Endothelial cell of umbilical vein (primary cell): ENCODE measurements around the gene USP4. TPM values are rescaled to one million over a fixed set of nuclear protein-coding genes. Genes with fewer than 3 reads are reported as not detected.

ENCODE experiments used
- BruUV-seq: library from RNA; stranded (reverse); fragments of 400-500 nt; replicated peaks from 2 replicates; lab custom pipeline; 2021; lab: Mats Ljungman, UMichigan
- CTCF ChIA-PET: fragments of 300-600, 350-600 bp; sonication (Branson Sonifier 250); formaldehyde crosslinking; loops from one replicate; lab custom pipeline; 2021; ENCODE audit warnings: antibody characterized with exemption, inconsistent platforms; lab: Charles Lee
- POLR2A ChIA-PET: fragments of 300-600, 350-600 bp; sonication (Branson Sonifier 250); formaldehyde crosslinking; loops from one replicate; lab custom pipeline; 2021; ENCODE audit warnings: antibody characterized with exemption, inconsistent platforms; lab: Charles Lee
- DNase-seq: peaks from one replicate; pipeline ENCODE4 v3.0.0-alpha.2; 2011; ENCODE audit warnings: low read depth, low spot score
- FAIRE-seq: peaks from 2 replicates; lab custom pipeline; 2011; peaks lifted over from hg19 to GRCh38; lab: Jason Lieb, UNC
- H2AFZ ChIP-seq: 2 replicates; pipeline ENCODE4 v1.6.0; 2012; ENCODE audit warnings: low read depth, low read length, control low read depth, inconsistent platforms
- H3K27ac ChIP-seq: 2 replicates; pipeline ENCODE4 v1.5.1; 2011; ENCODE audit warnings: low read depth, mild to moderate bottlenecking, control low read depth, low read length, moderate library complexity; ENCODE audit not compliant: insufficient read depth
- H3K27me3 ChIP-seq, 2 experiments: 2 replicates each; pipeline versions ENCODE4 v1.6.0 to v1.6.1; 2011; ENCODE audit warnings: low read length in 2 of 2, mixed read lengths in 1 of 2; ENCODE audit not compliant: control insufficient read depth in 2 of 2, insufficient read depth in 2 of 2
- H3K36me3 ChIP-seq, 2 experiments: 2 replicates in 1 of 2; 3 replicates in 1 of 2; pipeline ENCODE4 v1.5.1; 2011; ENCODE audit warnings: low read length in 2 of 2, mild to moderate bottlenecking in 1 of 2, moderate library complexity in 1 of 2; ENCODE audit not compliant: control insufficient read depth in 2 of 2, insufficient read depth in 2 of 2; ENCODE audit errors: extremely low read depth in 1 of 2
- H3K4me1 ChIP-seq: 3 replicates; pipeline ENCODE4 v1.5.1; 2011; ENCODE audit warnings: mild to moderate bottlenecking, low read length; ENCODE audit not compliant: control insufficient read depth, insufficient read depth; ENCODE audit errors: extremely low read depth
- H3K4me2 ChIP-seq: 2 replicates; pipeline ENCODE4 v1.6.1; 2011; ENCODE audit warnings: low read length, control low read depth, mixed read lengths; ENCODE audit not compliant: insufficient read depth
- H3K4me3 ChIP-seq, 3 experiments: fragments of 200-600 bp in 1 of 3; sonication (generic), shearing (Covaris generic) in 1 of 3; replicated peaks in 1 of 3; 2 replicates each; pipeline ENCODE4 v1.5.1; 2011 to 2016; ENCODE audit warnings: control low read depth in 3 of 3, low read length in 3 of 3, mild to moderate bottlenecking in 2 of 3, inconsistent platforms in 1 of 3, low read depth in 1 of 3, moderate library complexity in 1 of 3; ENCODE audit not compliant: insufficient read depth in 1 of 3
- H3K79me2 ChIP-seq: 2 replicates; pipeline ENCODE4 v1.6.0; 2012; ENCODE audit warnings: low read length, inconsistent platforms; ENCODE audit not compliant: control insufficient read depth, insufficient read depth
- H3K9ac ChIP-seq: replicated peaks from 2 replicates; pipeline ENCODE3; 2011; ENCODE audit warnings: low read length, control low read depth; ENCODE audit not compliant: insufficient read depth; ENCODE audit errors: extremely low read depth
- H3K9me1 ChIP-seq: replicated peaks from 3 replicates; pipeline ENCODE4 v1.6.0; 2011; ENCODE audit warnings: mild to moderate bottlenecking, low read length; ENCODE audit not compliant: control insufficient read depth, insufficient read depth; ENCODE audit errors: extremely low read depth
- H3K9me3 ChIP-seq: replicated peaks from 2 replicates; pipeline ENCODE4 v1.5.1; 2012; ENCODE audit warnings: low read length, inconsistent platforms; ENCODE audit not compliant: control insufficient read depth, insufficient read depth
- H4K20me1 ChIP-seq: replicated peaks from 2 replicates; pipeline ENCODE3; 2011; ENCODE audit warnings: mild to moderate bottlenecking, low read length; ENCODE audit not compliant: control insufficient read depth, insufficient read depth; ENCODE audit errors: extremely low read depth
- CTCF ChIP-seq, 2 donors: IDR thresholded peaks; 1 replicate in 1 of 2; 2 replicates in 1 of 2; pipeline ENCODE4 v1.5.1; 2011; ENCODE audit warnings: low read length in 2 of 2, mild to moderate bottlenecking in 2 of 2, moderate library complexity in 2 of 2, control low read depth in 1 of 2, inconsistent platforms in 1 of 2, low read depth in 1 of 2; ENCODE audit not compliant: insufficient read depth in 1 of 2; ENCODE audit errors: extremely low read depth in 1 of 2
- EZH2 ChIP-seq: IDR thresholded peaks from 2 replicates; pipeline ENCODE4 v1.6.1; 2012; ENCODE audit warnings: borderline replicate concordance, low read depth, mild to moderate bottlenecking, moderate library complexity, low read length, inconsistent platforms; ENCODE audit not compliant: severe bottlenecking
- FOS ChIP-seq: IDR thresholded peaks from 2 replicates; pipeline ENCODE4 v1.6.1; 2011; ENCODE audit warnings: mild to moderate bottlenecking, low read length, moderate library complexity, borderline replicate concordance; ENCODE audit not compliant: insufficient read depth
- GATA2 ChIP-seq: IDR thresholded peaks from 2 replicates; pipeline ENCODE4 v1.7.0; 2011; ENCODE audit warnings: low read depth, mild to moderate bottlenecking, moderate library complexity, mixed read lengths, low read length; ENCODE audit not compliant: insufficient read length, insufficient read depth
- POLR2AphosphoS5 ChIP-seq: IDR thresholded peaks from 2 replicates; pipeline ENCODE4 v1.6.1; 2012; ENCODE audit warnings: low read depth, mild to moderate bottlenecking, control low read depth, low read length, moderate library complexity; ENCODE audit not compliant: insufficient read depth
- dilution Hi-C: fragments of 300-500 bp; cut with MboI; formaldehyde crosslinking; loops from one replicate; pipeline ENCODE4 v1.15.0; 2019; ENCODE audit warnings: low sequenced_read_pairs; ENCODE audit not compliant: extremely low pct_ligation_motif_present
- intact Hi-C: fragments of 100-400 bp; cut with micrococcal nuclease; formaldehyde crosslinking; loops from one replicate; pipeline ENCODE4 v1.10.0; 2022
- polyA plus RNA-seq, 4 experiments: library from polyadenylated mRNA; depleted of rRNA in 3 of 4; stranded (reverse) in 3 of 4; unstranded in 1 of 4; fragments of >200 nt; gene quantifications; 2 replicates each; pipeline versions ENCODE4 v1.2.1 to v1.2.3, GENCODE V29; 2011 to 2012; ENCODE audit warnings: missing spikeins in 1 of 4
- total RNA-seq: library from RNA; stranded (reverse); gene quantifications from 2 replicates; pipeline ENCODE4 v1.2.3, GENCODE V29; 2021

Gene USP4
- total and polyA plus RNA-seq, 2 donors (not counting 3 experiments of a cell fraction or from before 2014, with no cell fraction given) = 39.1 to 61.3 TPM

GRCh38 chr3:49295489-49296058 is 44.3 kb downstream of the USP4 start:
- peak; percentile 55 for DNase-seq
- FAIRE-seq = peak; percentile 88
- H4K20me1 ChIP-seq = no peaks in the 10 kb centered on the region
- BruUV-seq = no TSS peak
- H3K4me1 ChIP-seq = peaks cover 8% of the 10 kb centered on the region
- TF ChIP-seq CTCF (IDR thresholded peaks at IDR 0.05; ENCODE audit: extremely low read depth in 1 of 2, insufficient read depth in 1 of 2, low read depth in 1 of 2, low read length in 2 of 2) (peak; percentile 50 to 52), FOS (no peak), GATA2 (no peak), EZH2 (no peak), POLR2AphosphoS5 (no peak)
- POLR2A ChIA-PET = no interaction called here
- CTCF ChIA-PET = interaction anchor here (2.6 kb wide), 1 partner anchor 153 kb away, joined by 29 read pairs; no protein-coding TSS in a partner anchor
- H3K9me1 ChIP-seq = no peaks in the 10 kb centered on the region
- no peak overlapping the region for H3K9ac ChIP-seq
- intact Hi-C loops = loop anchor here (1.0 kb wide), 1 partner anchor 154 kb away; no protein-coding TSS in a partner anchor
- dilution Hi-C loops = no loop called here
- H3K27ac ChIP-seq = no peak overlapping the region
- peaks cover 20 to 46% of the 10 kb centered on the region in 2 experiments for H3K36me3 ChIP-seq
- H3K4me2 ChIP-seq = no peak overlapping the region
- H2AFZ ChIP-seq = no peak overlapping the region
- H3K79me2 ChIP-seq = no peaks in the 10 kb centered on the region
- no peaks in the 10 kb centered on the region for H3K9me3 ChIP-seq
- H3K27me3 ChIP-seq = no peaks in the 10 kb centered on the region
- no peak overlapping the region for H3K4me3 ChIP-seq
